Neuron (in vitro differentiated cells): ENCODE measurements around the gene NRBF2.
A peak's percentile ranks its signal among the peaks of the same experiment; 100 is the strongest.

Source experiments
- H2AFZ ChIP-seq: one replicate; pipeline ENCODE4 v1.6.1; 2013; ENCODE audit warnings: low read depth, mild to moderate bottlenecking, inconsistent platforms, low read length, moderate library complexity
- H3K27me3 ChIP-seq: one replicate; pipeline ENCODE4 v1.6.1; 2013; ENCODE audit warnings: low read length; ENCODE audit not compliant: insufficient read depth
- H3K36me3 ChIP-seq: one replicate; pipeline ENCODE4 v1.6.1; 2013; ENCODE audit warnings: low read length; ENCODE audit not compliant: insufficient read depth
- H3K4me1 ChIP-seq: one replicate; pipeline ENCODE4 v1.6.1; 2013; ENCODE audit warnings: low read length; ENCODE audit not compliant: insufficient read depth
- H3K4me3 ChIP-seq: 2 replicates; pipeline ENCODE4 v1.5.1; 2013; ENCODE audit warnings: mild to moderate bottlenecking, low read length, moderate library complexity
- H3K9me3 ChIP-seq: one replicate; pipeline ENCODE4 v1.6.1; 2013; ENCODE audit warnings: low read length

The NRBF2 gene

GRCh38 chr10:63105225-63106110 is 27.7 kb upstream of the NRBF2 start:
- Histone ChIP-seq H3K9me3 (no peaks in the 10 kb centered on the region), H3K36me3 (no peaks in the 10 kb centered on the region), H3K4me3 (no peak overlapping the region), H3K27me3 (no peaks in the 10 kb centered on the region), H3K4me1 (peaks cover 6% of the 10 kb centered on the region), H2AFZ (peak overlapping the region; percentile 59)

GRCh38 chr10:63106111-63106755 is 26.9 kb upstream of the NRBF2 start:
- Histone ChIP-seq H3K4me1 (peaks cover 6% of the 10 kb centered on the region), H2AFZ (peak overlapping the region; percentile 59), H3K9me3 (no peaks in the 10 kb centered on the region), H3K4me3 (no peak overlapping the region), H3K27me3 (no peaks in the 10 kb centered on the region), H3K36me3 (no peaks in the 10 kb centered on the region)

- Histone ChIP-seq H3K27me3 (no peaks in the 10 kb centered on the region), H2AFZ (no peak overlapping the region), H3K4me3 (no peak overlapping the region), H3K4me1 (peaks cover 6% of the 10 kb centered on the region), H3K36me3 (no peaks in the 10 kb centered on the region), H3K9me3 (no peaks in the 10 kb centered on the region)
Measured at GRCh38 chr10:63107943-63108437, 25.1 kb upstream of the NRBF2 start.

- Histone ChIP-seq H2AFZ (no peak overlapping the region), H3K4me3 (no peak overlapping the region), H3K27me3 (no peaks in the 10 kb centered on the region), H3K9me3 (no peaks in the 10 kb centered on the region), H3K36me3 (no peaks in the 10 kb centered on the region), H3K4me1 (peaks cover 9% of the 10 kb centered on the region)
Measured at GRCh38 chr10:63110940-63111339, 22.2 kb upstream of the NRBF2 start.

GRCh38 chr10:63114031-63114814 is 18.9 kb upstream of the NRBF2 start:
- no peak overlapping the region for H3K4me3 ChIP-seq
- H2AFZ ChIP-seq, result no peak overlapping the region
- peaks cover 16% of the 10 kb centered on the region for H3K4me1 ChIP-seq
- H3K9me3 ChIP-seq, result no peaks in the 10 kb centered on the region
- H3K36me3 ChIP-seq, result no peaks in the 10 kb centered on the region
- no peaks in the 10 kb centered on the region for H3K27me3 ChIP-seq

- Histone ChIP-seq H3K36me3 (no peaks in the 10 kb centered on the region), H3K4me1 (peaks cover 16% of the 10 kb centered on the region), H3K9me3 (peaks cover under 1% of the 10 kb centered on the region), H3K4me3 (no peak overlapping the region), H2AFZ (peak overlapping the region; percentile 44), H3K27me3 (no peaks in the 10 kb centered on the region)
Measured at GRCh38 chr10:63115732-63116383, 17.3 kb upstream of the NRBF2 start.

- H3K4me1 ChIP-seq, result peaks cover 16% of the 10 kb centered on the region
- H3K9me3 ChIP-seq, result peaks cover 2% of the 10 kb centered on the region
- no peaks in the 10 kb centered on the region for H3K36me3 ChIP-seq
- H2AFZ ChIP-seq, result peak overlapping the region; percentile 44
- H3K27me3 ChIP-seq, result no peaks in the 10 kb centered on the region
- H3K4me3 ChIP-seq, result no peak overlapping the region
Measured at GRCh38 chr10:63116452-63117072, 16.6 kb upstream of the NRBF2 start.

- Histone ChIP-seq H3K36me3 (no peaks in the 10 kb centered on the region), H3K9me3 (peaks cover 2% of the 10 kb centered on the region), H3K27me3 (no peaks in the 10 kb centered on the region), H3K4me3 (no peak overlapping the region), H3K4me1 (peaks cover 25% of the 10 kb centered on the region), H2AFZ (no peak overlapping the region)
Measured at GRCh38 chr10:63119041-63119440, 14.1 kb upstream of the NRBF2 start.

- no peak overlapping the region for H3K4me3 ChIP-seq
- H3K9me3 ChIP-seq, result peaks cover 2% of the 10 kb centered on the region
- no peak overlapping the region for H2AFZ ChIP-seq
- H3K4me1 ChIP-seq, result peaks cover 22% of the 10 kb centered on the region
- H3K27me3 ChIP-seq, result no peaks in the 10 kb centered on the region
- no peaks in the 10 kb centered on the region for H3K36me3 ChIP-seq
Measured at GRCh38 chr10:63120554-63120953, 12.6 kb upstream of the NRBF2 start.

GRCh38 chr10:63123727-63124362 is 9.3 kb upstream of the NRBF2 start:
- Histone ChIP-seq H2AFZ (no peak overlapping the region), H3K4me1 (peaks cover 12% of the 10 kb centered on the region), H3K27me3 (no peaks in the 10 kb centered on the region), H3K9me3 (peaks cover 2% of the 10 kb centered on the region), H3K36me3 (no peaks in the 10 kb centered on the region), H3K4me3 (no peak overlapping the region)

GRCh38 chr10:63125459-63125858 is 7.7 kb upstream of the NRBF2 start:
- H3K36me3 ChIP-seq, result no peaks in the 10 kb centered on the region
- H3K9me3 ChIP-seq, result peaks cover 2% of the 10 kb centered on the region
- H2AFZ ChIP-seq, result no peak overlapping the region
- H3K4me3 ChIP-seq, result no peak overlapping the region
- H3K27me3 ChIP-seq, result no peaks in the 10 kb centered on the region
- peaks cover 12% of the 10 kb centered on the region for H3K4me1 ChIP-seq

- Histone ChIP-seq H3K27me3 (no peaks in the 10 kb centered on the region), H3K4me3 (no peak overlapping the region), H2AFZ (no peak overlapping the region), H3K9me3 (no peaks in the 10 kb centered on the region), H3K36me3 (no peaks in the 10 kb centered on the region), H3K4me1 (peaks cover 9% of the 10 kb centered on the region)
Measured at GRCh38 chr10:63128443-63128842, 4.7 kb upstream of the NRBF2 start.
